HG03108 (cell line): ENCODE measurements around the gene AFMID.

Source experiments
- ATAC-seq: cut with Tn5 transposase; IDR thresholded peaks from one replicate; pipeline ENCODE4 v1.9.1; 2021; ENCODE audit warnings: moderate library complexity; ENCODE audit not compliant: unreplicated experiment

The AFMID gene

GRCh38 chr17:78236362-78237127 lies 49.4 kb downstream of the AFMID start:
- no peak for ATAC-seq

DNA sequence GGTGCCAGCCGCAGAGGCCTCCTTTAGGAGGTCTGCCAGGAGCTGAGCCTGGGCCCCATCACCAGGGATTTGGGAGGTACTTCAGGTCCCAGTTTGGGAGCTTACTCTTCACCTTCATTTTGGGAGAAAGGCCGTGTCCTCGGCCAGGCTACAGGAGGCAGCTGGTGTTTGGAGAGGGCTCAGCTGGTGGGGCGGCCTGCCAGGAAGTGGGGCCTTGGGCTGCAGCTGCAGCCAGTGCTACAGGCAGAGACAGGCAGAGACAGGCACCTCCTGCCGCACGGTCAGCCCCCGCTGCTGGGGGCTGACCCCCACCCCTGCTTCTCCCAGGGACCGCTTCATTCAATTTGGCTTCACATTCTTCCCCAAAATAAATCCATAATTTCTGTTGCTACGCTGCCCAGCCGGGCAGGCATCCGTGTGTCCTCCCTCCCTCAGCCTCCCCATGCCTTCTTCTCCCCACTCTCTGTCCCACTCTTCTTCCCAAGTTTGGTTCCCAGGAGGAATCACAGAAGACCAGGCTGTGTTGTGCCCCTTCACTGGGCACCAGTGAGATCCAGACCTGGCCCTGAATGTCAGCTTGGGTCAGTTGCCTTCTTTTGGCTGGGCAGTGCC lies 50.3 kb downstream of the AFMID start:
- no peak for ATAC-seq

- no peak for ATAC-seq
These were observed 51.8 kb downstream of the AFMID start for GRCh38 chr17:78238823-78239488.

DNA sequence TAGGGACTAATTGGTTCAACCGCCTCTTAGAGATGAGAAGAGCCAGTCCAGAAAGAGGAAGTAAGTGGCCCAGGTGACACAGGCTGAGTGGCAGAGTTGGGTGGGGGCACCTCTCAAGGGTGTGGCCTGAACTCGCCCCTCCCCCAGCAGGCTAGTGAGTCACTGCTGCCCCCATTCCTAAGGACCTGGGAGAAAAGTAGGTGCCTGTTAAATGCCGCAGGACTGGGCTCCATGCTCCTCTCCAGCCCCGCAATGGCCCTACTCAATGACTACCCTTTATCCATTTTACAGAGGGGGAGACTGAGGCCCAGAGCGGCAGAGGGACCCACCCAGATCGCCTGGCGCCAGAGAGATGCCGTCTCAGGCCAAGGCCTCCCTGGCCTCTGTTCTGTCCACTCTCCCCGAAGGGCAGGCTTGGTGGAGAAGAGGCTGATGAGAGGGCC lies 52.3 kb downstream of the AFMID start:
- ATAC-seq: no peak

GRCh38 chr17:78240012-78240655 lies 53.0 kb downstream of the AFMID start:
- no peak for ATAC-seq

DNA sequence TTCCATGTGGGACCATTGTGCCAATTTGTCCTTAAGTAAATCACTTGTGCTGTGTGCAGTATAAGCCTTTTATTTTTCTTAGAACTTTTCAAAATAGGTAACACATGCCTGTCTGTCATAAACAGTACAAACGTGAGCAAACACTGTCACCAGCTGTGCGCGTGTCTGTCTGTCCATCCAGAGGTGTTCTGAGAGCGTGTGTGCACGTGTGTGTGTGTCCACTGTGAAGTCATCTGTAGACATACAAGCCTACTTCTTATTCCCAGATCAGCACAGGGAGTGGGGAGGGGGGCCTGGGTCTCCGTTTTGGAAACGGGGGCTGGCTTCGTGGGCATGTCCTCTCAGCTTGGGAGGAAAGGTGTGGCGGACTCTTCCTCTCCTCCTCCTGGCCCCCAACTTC lies 53.7 kb downstream of the AFMID start:
- ATAC-seq: no peak

DNA sequence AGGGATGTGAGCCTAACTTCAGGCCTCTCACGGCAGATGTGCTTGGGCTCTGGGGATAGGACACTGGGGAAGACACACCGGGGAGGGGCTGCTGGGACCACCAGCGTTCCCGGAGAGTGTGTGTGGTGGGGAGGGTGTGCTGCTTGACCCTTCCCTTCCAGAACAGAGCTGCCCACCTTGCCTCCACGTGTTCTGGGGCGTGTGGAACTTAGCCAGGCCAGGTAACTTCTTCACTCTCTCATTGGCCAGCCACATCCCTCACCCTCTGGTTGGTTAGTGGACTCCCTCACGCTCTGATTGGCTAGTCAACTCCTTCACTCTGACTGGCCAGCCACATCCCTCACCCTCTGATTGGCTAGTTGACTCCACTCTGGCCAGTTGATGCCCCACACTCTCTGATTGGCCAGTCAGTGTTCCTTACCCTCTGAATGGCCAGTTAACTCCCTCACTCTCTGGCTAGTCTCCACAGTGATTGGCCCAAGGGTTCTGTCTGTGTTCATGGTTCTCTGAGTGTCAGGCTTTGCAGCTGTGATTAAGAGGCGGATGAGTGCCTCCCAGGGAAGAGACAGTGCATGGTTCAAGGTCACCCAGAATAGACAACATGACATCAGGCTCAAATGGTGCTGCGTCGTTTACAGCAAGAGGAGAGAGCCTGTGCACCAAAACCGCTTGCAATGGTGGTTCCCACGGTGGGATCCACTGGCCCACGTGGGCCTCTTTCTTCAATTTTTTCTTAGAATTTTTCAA lies 54.3 kb downstream of the AFMID start:
- no peak for ATAC-seq

GRCh38 chr17:78242024-78242742 lies 55.0 kb downstream of the AFMID start:
- ATAC-seq: peak; percentile 40

- ATAC-seq: no peak
These were observed 60.1 kb downstream of the AFMID start for GRCh38 chr17:78247304-78247703.

GRCh38 chr17:78248051-78248914 lies 61.1 kb downstream of the AFMID start:
- no peak for ATAC-seq

DNA sequence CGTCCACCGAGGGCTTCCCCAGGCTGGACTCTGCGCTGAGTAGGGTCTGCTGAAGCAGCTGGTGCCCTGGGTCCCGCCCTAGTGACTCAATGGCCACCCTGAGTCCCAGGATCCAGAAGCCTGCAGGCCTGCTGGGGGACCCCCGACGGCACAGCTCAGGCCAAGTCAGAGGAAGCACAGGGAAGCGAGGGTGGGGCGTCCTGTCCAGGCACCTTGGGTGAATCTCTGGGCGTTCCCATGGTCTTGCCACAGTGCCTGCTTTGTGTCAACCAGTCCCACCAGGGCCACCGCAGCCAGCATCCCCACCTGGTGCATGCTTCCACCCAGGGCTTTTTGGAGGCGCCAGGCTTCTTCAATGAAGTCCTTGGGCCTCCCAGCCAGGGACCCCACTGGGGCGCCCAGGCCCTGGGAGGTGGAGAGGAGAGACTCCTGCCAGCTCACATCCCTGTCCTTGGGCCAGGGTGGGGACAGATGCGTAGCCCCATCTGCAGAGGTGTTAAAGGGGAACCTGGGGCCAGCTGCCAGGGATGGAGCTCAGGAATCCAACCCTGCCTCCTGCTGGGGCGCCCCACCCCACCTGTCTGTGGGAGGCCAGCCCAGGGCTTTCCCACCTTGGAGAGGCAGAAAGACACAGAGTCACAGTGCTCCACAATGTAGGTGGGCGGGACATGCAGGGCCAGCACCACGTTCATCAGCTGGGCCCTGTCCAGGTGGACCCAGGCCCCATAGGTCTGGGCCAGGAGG lies 62.1 kb downstream of the AFMID start:
- no peak for ATAC-seq

DNA sequence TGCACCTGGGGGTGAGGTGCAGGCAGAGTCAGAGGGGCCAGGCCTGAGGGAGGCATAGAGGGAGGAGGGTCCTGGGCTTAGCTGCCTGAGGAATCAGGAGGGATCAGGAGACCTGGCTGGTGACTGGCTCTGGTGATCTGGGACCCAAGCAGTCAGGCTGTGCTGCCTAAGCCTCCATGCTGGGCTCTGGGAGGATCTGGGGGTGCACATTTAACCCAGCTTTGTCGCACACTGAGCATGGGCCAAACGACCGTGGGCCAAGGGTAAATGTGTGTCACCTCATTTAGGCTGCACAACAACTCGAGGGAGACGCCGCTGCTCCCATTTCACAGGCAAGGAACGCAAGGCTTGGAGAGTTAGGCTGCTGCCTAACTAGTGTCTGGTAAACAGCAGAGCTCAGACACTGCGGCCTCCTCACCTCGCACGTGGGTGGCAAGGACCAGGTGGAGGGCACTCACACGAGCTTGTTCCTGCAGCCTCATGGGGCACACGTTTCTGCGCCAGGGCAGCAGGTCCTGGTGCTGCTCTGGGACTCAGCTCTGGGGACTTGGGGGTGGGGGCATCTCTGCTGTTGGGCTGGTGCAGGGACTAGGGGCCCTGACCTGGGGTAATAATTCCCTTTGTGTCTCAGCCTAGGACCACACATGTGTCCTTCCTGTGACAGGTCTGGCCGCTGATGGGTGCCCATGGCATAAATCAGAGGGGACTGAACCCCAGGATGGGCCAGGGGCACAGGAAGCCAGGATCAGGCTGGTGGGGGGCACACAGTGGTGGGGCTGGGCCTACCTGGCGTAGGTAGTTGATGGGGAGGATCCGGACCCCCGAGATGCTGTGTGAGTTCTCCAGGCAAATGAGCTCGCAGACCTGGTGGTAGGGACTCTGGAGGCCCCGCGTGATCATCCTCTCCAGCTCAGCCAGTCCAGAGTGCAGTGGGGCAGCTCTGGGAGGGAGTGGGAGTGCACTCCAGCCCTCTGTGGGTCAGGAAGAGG lies 63.0 kb downstream of the AFMID start:
- ATAC-seq: no peak

GRCh38 chr17:78250891-78251772 lies 64.0 kb downstream of the AFMID start:
- ATAC-seq: peak; percentile 41

GRCh38 chr17:78251773-78252103 lies 64.6 kb downstream of the AFMID start:
- ATAC-seq: no peak

DNA sequence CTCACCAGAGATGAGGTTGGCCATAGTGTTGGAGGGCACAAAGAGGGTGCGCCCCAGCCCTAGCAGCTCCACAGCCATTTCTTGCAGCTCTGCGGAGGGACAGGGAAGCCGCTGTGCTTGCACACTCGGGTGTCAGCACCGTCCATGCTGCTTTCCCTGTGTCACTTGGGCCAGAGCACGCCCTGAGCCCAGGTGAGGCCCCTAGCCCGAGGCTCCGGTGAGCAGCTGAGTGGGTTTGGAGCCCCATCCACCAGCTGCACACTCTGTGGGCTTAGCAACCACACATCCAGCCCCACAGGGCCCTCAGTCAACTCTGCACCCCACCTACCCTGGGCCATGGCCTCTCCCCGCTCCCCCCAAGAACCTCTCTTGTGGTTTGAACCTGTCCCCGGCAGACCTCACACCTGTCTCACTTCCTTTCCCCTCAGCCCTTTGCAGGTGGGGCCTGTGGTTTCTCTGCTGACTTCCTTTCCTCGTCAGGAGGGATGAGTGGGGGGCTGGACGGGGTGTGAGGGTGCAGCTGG lies 65.0 kb downstream of the AFMID start:
- ATAC-seq: peak; percentile 31
